CD4-positive, alpha-beta T cell (primary cell): ENCODE results near the gene GNAO1. TPM values are rescaled to one million over a fixed set of nuclear protein-coding genes. Genes with fewer than 3 reads are reported as not detected.

Experiments used
- ATAC-seq: fragments of 200-7000 bp; cut with Tn5 transposase; one replicate; pipeline ENCODE4 v1.10.0; 2022; ENCODE audit warnings: mild to moderate bottlenecking; ENCODE audit not compliant: poor library complexity
- CTCF ChIA-PET: fragments of 350-600 bp; sonication (Branson Sonifier 250); formaldehyde crosslinking; loops from one replicate; lab custom pipeline; 2021; ENCODE audit warnings: antibody characterized with exemption, inconsistent platforms; lab: Charles Lee
- POLR2A ChIA-PET: fragments of 350-600 bp; sonication (Branson Sonifier 250); formaldehyde crosslinking; loops from one replicate; lab custom pipeline; 2021; ENCODE audit warnings: antibody characterized with exemption, inconsistent platforms; lab: Charles Lee
- DNase-seq, 14 experiments: peaks; one replicate each; pipeline ENCODE4 v3.0.0-alpha.2; 2013 to 2020; ENCODE audit warnings: mixed read lengths in 2 of 14
- H3K27ac ChIP-seq, 2 donors: one replicate each; pipeline versions ENCODE4 v1.5.1 to v1.7.0; 2013; ENCODE audit warnings: low read length in 2 of 2, low read depth in 1 of 2, mild to moderate bottlenecking in 1 of 2
- H3K27me3 ChIP-seq, 2 experiments: 1 replicate in 1 of 2; 2 replicates in 1 of 2; pipeline versions ENCODE4 v1.6.1 to v1.7.0; 2013; ENCODE audit warnings: low read length in 2 of 2, control low read depth in 1 of 2, mild to moderate bottlenecking in 1 of 2, moderate library complexity in 1 of 2; ENCODE audit not compliant: insufficient read depth in 2 of 2, control insufficient read depth in 1 of 2
- H3K36me3 ChIP-seq: one replicate; pipeline ENCODE4 v1.6.1; 2013; ENCODE audit warnings: low read length, control low read depth; ENCODE audit not compliant: insufficient read depth
- H3K4me1 ChIP-seq: one replicate; pipeline ENCODE4 v1.6.1; 2013; ENCODE audit warnings: low read length, control low read depth; ENCODE audit not compliant: insufficient read depth
- H3K4me3 ChIP-seq: one replicate; pipeline ENCODE4 v1.5.1; 2013; ENCODE audit warnings: mild to moderate bottlenecking, low read length, moderate library complexity
- H3K9me3 ChIP-seq, 2 experiments: 1 replicate in 1 of 2; 2 replicates in 1 of 2; pipeline versions ENCODE4 v1.6.1 to v1.7.0; 2013; ENCODE audit warnings: low read length in 2 of 2, mild to moderate bottlenecking in 2 of 2, control low read depth in 1 of 2, moderate library complexity in 1 of 2; ENCODE audit not compliant: control insufficient read depth in 1 of 2, insufficient read depth in 1 of 2
- H3K27ac Mint-ChIP-seq: one replicate; pipeline ENCODE4 v1.8.0; 2020; ENCODE audit warnings: mixed read lengths
- H3K27me3 Mint-ChIP-seq: one replicate; pipeline ENCODE4 v1.8.0; 2021; ENCODE audit warnings: mixed read lengths
- H3K36me3 Mint-ChIP-seq: one replicate; pipeline ENCODE4 v1.8.0; 2021; ENCODE audit warnings: low read depth, mixed read lengths
- H3K4me1 Mint-ChIP-seq: one replicate; pipeline ENCODE4 v1.8.0; 2021; ENCODE audit warnings: low read depth, mixed read lengths
- H3K4me3 Mint-ChIP-seq: one replicate; pipeline ENCODE4 v1.8.0; 2020; ENCODE audit warnings: mild to moderate bottlenecking, mixed read lengths
- H3K9me3 Mint-ChIP-seq: one replicate; pipeline ENCODE4 v1.8.0; 2020; ENCODE audit warnings: mixed read lengths
- intact Hi-C, 2 experiments: fragments of 100-400 bp; cut with DNase I in 1 of 2; cut with micrococcal nuclease in 1 of 2; formaldehyde crosslinking; loops; one replicate each; pipeline versions ENCODE4 v1.15.1 to v1.9.0; 2023 to 2025; cut with DNase I, micrococcal nuclease
- total RNA-seq, 174 experiments: library from RNA in 2 of 174; stranded (reverse) in 2 of 174; gene quantifications; one replicate each; pipeline ENCODE4 v1.2.3 and lab custom pipeline; 2021 to 2026
- TF ChIP-seq, protein P1 (sequence below): fragments of 200-600 bp; IDR thresholded peaks from one replicate; pipeline ENCODE4 v1.8.0; 2022; ENCODE audit warnings: antibody characterized with exemption, mild to moderate bottlenecking

The GNAO1 gene
- total RNA-seq, 2 experiments from 2014 or later, result 7.3 to 7.9 TPM

DNA sequence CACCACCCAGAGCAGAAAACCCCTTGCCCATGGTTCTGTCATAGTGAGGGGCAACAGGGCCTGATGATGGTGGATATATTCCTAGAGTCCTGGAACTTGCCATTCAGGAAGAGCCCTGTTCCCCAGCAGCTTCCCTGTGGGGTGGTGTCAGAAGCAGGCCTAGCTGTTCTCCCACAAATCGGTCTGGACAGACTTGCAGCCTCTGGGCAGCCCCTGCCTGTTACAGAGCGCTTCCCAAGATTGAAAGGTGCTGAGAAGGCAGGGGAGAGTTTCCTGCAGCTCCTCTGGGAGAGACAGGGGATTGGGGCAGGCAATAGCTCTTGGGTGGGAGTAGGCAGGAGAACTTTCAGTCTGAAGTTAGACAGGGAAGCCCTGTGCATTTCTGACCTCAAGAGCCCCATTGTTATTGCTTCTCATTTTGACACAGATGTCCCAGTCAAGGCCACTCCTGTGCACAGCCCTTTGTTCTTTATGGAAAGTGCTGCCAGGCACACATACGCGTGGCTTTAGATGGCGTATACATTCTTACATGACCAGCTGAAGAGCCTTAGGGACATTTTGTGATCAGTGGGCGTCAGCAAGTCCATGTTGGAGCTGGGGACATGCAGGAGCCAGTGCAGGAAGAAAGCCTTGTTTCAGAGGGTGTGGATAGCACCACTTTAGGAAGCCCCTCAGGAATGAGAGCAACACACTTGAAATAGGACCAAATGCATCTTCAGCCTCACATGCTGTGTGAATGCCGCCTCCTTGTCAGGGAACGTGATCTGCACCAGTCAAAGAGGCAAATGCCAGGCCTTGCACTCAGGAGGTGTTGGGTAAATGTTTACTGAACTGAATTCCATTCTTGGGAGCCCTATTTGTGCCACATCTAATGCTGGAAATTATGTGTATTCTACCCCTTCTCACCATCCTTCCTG lies 67.5 kb downstream of the GNAO1 start:
- peaks cover 32% of the 10 kb centered on the region for H3K4me1 Mint-ChIP-seq
- H3K36me3 Mint-ChIP-seq, result no peaks in the 10 kb centered on the region
- Histone ChIP-seq H3K4me3 (no peak overlapping the region), H3K9me3 (no peaks in the 10 kb centered on the region), H3K4me1 (peaks cover 34% of the 10 kb centered on the region), H3K27ac (no peak overlapping the region), H3K27me3 (no peaks in the 10 kb centered on the region), H3K36me3 (no peaks in the 10 kb centered on the region)
- no peak for ATAC-seq
- H3K4me3 Mint-ChIP-seq, result no peak overlapping the region
- TF ChIP-seq, protein P1, sequence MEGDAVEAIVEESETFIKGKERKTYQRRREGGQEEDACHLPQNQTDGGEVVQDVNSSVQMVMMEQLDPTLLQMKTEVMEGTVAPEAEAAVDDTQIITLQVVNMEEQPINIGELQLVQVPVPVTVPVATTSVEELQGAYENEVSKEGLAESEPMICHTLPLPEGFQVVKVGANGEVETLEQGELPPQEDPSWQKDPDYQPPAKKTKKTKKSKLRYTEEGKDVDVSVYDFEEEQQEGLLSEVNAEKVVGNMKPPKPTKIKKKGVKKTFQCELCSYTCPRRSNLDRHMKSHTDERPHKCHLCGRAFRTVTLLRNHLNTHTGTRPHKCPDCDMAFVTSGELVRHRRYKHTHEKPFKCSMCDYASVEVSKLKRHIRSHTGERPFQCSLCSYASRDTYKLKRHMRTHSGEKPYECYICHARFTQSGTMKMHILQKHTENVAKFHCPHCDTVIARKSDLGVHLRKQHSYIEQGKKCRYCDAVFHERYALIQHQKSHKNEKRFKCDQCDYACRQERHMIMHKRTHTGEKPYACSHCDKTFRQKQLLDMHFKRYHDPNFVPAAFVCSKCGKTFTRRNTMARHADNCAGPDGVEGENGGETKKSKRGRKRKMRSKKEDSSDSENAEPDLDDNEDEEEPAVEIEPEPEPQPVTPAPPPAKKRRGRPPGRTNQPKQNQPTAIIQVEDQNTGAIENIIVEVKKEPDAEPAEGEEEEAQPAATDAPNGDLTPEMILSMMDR, result no peak
- intact Hi-C loops, result no loop called here
- ChIA-PET CTCF (no interaction called here), POLR2A (no interaction called here)
- H3K9me3 Mint-ChIP-seq, result no peaks in the 10 kb centered on the region
- H3K27ac Mint-ChIP-seq, result peak overlapping the region; percentile 75
- no peak for DNase-seq
- no peaks in the 10 kb centered on the region for H3K27me3 Mint-ChIP-seq

DNA sequence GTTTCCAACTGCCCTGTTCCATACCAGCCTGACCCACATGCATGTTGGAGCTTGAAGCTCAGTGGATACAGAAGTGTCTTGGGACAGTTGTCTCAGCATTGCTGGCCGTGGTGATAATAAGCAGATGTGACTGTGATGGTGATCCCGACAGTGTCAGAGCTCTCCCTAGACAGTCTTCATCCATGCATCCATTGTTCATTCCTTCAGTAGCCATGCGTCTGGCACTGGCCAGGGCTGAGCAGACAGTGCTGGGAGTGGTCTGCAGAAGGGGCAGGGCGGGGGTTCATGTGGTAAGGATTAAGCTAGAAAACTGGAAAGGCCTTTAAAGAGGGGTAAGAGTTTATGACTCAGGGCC lies 68.1 kb downstream of the GNAO1 start:
- Histone ChIP-seq H3K4me1 (peaks cover 40% of the 10 kb centered on the region), H3K36me3 (no peaks in the 10 kb centered on the region), H3K27me3 (no peaks in the 10 kb centered on the region), H3K9me3 (no peaks in the 10 kb centered on the region), H3K27ac (no peak overlapping the region), H3K4me3 (no peak overlapping the region)
- Mint-ChIP-seq H3K27me3 (no peaks in the 10 kb centered on the region), H3K4me1 (peaks cover 39% of the 10 kb centered on the region), H3K9me3 (no peaks in the 10 kb centered on the region), H3K27ac (peak overlapping the region; percentile 75), H3K36me3 (no peaks in the 10 kb centered on the region), H3K4me3 (no peak overlapping the region)
- intact Hi-C loops, result no loop called here
- DNase-seq, result no peak
- POLR2A ChIA-PET, result no interaction called here
- ATAC-seq, result no peak
- CTCF ChIA-PET, result no interaction called here
- TF ChIP-seq, protein P1, result no peak

- Histone ChIP-seq H3K27me3 (no peaks in the 10 kb centered on the region), H3K4me3 (no peak overlapping the region), H3K9me3 (no peaks in the 10 kb centered on the region), H3K4me1 (peaks cover 46% of the 10 kb centered on the region), H3K27ac (peak overlapping the region in 1 of 2 donors; percentile 51), H3K36me3 (no peaks in the 10 kb centered on the region)
- POLR2A ChIA-PET, result interaction anchor here (0.5 to 0.6 kb wide), 2 partner anchors 39 to 45 kb away, joined by 3 read pairs; no protein-coding TSS in a partner anchor
- intact Hi-C loops, result no loop called here
- CTCF ChIA-PET, result interaction anchor here (1.1 kb wide), 1 partner anchor 18 kb away, joined by 4 read pairs; no protein-coding TSS in a partner anchor
- peak overlapping the region; percentile 75 for H3K27ac Mint-ChIP-seq
- H3K36me3 Mint-ChIP-seq, result no peaks in the 10 kb centered on the region
- ATAC-seq (no peak), DNase-seq (no peak)
- H3K27me3 Mint-ChIP-seq, result no peaks in the 10 kb centered on the region
- TF ChIP-seq, protein P1, result no peak
- H3K4me1 Mint-ChIP-seq, result peaks cover 39% of the 10 kb centered on the region
- H3K4me3 Mint-ChIP-seq, result peak overlapping the region; percentile 6
- H3K9me3 Mint-ChIP-seq, result no peaks in the 10 kb centered on the region
Measured at GRCh38 chr16:56260378-56261160, 69.3 kb downstream of the GNAO1 start.
